Activated naive CD8-positive, alpha-beta T cell treated with anti-CD3 and anti-CD28 coated beads, Interleukin-2, amount 50 U/mL, for 16 hours (primary cell): Measurements from ENCODE around the gene SKIC8.
A peak's percentile ranks its signal among the peaks of the same experiment; 100 is the strongest.

Experiments
- DNase-seq: peaks from one replicate; pipeline ENCODE4 v3.0.0-alpha.2; 2020; ENCODE audit warnings: low read depth, low spot score

SKIC8 gene

DNA sequence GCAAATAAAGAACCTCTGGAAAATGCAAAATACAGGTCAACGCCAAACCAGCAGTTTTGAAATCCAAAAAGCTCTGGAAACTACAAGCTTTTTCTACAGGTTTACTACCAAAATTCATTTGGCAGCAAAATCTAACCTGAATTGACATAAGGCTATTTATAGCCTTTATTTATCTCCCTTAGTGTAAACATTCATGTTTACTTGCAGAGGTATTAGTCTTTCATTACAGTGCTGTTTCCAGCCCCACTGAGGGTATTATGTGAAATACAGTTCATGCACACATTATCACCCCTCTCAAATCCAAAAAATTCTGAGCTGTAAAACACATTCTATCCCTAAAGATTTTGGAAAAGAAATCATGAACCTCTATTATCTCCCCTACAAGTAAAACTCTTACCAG lies 7.2 kb downstream of the SKIC8 start:
- DNase-seq = no peak

DNA sequence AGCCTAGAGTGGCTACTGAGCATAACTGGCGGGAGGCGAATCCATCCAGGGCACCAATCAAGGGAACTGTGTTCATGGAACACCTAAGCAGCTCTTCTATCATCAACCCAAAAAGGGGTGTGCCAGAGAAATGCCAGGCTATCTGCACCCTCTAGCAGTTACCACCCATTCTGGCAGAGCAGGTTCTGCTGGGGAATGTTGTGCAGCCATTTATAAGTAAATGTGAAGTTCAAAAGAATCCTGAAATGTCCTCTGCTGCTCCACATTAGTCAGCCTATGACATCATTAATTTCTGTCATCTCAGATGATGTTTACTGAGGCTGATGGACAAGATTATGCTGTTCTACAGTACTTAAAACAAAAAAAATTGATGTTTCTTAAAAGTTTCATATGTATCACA lies 7.7 kb downstream of the SKIC8 start:
- no peak for DNase-seq

DNA sequence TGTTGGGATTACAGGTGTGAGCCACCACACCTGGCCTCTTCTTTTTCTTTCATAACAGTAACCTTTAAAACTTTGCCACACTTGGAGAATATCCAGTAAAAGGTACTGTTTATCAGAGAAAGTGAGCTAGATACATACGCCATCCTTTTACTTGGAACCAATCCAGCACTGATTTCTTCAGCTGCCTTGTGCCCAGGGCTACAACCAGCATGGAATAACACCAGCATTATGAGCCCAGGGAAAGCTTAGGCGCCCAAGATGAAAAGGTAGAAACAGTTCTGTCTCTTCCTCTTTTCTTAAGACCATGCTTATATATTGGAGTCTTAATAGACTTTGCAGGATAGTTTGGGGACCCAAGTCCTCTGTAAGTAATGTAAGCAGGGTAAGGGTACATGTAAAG lies 8.4 kb downstream of the SKIC8 start:
- no peak for DNase-seq

DNA sequence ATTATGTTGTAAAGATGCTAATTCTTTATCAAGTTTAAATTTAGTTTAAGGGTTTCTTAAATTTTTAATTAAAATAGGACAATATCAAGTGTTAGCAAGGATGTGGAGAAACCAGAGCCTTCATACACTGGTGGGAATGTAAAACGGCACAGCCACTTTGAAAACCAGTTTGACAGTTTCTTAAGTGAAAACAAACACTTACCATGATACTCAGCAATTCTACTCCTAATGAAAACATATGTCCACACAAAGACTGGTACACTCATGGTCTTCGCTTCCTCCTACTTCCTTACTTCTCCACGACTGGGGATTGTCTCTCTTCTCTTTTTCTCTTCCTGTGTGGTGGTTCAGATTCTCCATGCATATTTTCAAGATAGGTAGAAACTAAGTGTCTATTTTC lies 9.2 kb downstream of the SKIC8 start:
- DNase-seq = no peak

DNA sequence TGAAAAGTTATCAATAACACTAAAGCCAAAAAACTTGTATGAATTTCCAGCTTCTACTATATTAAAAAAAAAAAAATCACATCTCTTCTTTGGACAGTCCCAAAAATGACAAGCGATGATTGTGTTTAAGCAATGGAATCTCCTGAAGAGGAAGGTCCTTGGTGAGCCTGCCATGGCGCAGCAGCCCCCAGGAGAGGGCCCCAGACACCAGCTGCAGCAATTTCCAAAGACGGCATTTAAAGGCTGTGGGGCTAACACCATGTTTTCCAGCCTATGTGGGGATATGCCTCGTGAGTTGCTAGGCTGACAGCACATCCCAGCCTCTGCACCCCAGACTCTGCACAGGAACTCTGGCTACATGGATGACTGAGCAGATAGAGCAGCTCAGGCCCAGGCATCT lies 14.7 kb downstream of the SKIC8 start:
- no peak for DNase-seq

DNA sequence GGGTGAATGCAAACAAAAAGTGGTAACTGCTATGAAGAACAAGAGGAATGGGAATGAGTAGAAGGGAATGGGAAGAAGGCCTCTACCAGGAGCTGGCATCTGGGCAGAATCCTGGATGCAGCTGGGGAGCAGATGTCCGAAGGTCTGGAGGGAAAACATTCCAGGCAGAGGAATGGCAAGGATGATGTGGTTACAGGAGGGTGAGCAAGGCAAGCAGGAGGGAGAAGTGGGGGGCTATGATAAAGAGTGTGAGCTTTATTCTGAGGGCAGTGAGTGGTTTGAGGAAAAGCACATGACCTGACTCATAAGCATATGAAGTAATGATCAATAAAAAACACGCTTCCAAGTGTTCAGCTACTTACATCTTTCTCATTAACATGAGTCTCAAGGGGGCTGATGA lies 17.1 kb downstream of the SKIC8 start:
- no peak for DNase-seq

DNA sequence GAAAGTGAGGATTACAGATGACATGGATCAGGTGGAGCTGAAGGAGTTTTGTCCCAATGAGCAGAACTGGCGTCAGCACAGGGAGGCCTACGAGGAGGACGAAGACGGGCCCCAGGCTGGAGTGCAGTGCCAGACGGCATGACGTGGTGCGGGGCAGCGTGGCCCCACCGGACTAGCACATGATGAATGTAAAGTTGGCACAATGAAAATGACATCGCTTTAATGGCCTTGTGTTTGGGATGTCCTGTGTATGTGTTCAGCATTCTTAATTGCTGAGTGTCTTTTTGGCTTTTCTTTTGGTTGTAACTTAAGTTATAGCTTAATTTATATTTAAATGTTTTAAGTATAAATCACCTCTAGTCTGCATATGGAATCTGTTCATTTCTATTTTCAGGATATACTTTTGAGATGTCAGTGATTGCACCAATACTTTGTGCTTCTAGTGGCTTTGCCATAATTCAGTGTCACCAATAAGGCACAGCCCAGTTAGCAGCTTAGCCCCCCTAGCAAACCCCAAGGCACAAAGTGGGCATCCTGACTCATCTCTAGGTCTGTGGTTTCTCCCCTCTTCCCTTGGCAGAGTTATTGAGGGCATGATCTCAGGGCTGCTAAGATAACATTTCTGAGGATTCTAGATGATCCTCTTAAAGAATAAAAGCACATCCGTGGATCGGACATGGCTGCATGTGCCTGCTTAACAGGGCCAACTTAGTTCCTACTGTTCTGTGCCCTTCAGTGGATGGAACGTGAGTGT lies 18.9 kb downstream of the SKIC8 start:
- no peak for DNase-seq

DNA sequence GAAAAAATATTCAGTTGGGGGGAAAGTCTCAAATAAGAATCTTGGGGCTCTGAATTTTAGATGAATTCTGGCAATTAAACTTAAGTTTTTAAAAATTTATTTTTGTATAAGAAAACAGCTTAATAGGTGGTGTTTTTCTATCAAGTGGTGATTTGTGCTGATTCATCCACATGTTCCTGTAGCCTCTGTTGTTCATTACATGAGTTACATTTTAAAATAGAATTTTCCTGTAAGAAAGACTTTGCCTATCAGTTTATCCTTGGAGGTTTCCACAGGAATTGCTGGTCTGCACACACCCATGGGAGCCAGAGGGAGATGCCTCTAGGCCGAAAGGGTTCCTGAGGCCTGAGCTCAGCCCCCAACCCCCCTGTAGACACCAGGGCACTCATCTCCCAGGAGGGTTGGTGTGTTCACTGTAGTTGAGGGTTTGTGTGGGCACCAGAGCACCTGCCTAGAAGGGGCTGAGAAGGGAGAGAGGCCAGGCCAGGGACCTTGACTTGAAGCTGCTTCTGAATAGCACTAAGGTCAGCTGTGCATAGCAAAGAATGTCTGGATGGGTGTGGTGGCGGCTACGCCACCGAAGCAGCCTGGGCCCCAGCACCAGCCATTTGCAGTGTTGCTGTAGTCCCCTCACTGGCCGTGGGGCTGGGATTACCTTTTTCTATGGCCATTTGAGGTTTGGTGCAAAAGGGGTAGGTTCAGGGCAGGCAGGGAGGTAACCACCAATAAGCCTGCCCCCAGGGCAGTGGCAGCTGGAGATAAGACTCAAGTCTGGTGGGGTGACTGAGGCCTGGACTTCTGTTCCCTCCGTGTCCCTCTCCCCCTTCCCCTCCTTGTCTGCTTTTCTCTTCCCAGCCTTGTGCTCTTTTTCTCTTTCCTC lies 23.1 kb downstream of the SKIC8 start:
- DNase-seq = no peak

DNA sequence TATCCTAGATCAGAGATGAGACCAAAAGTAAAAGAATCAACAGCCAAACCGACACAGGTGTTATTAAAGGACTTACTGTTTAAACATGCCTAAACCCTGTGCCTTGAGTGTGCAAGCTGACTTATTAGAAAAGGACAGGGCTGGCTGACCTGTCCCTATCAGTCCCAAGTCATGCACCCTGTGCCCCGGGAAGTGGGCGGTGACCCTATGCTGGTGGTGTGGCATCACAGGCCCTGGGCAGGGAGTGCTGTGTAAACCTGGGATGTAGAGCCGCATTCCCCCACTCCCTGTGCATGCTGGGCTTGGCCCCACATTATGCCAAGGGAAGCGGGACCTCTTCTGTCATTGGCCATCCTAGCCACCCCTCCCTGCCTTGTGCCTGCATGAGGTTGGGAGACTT lies 24.4 kb downstream of the SKIC8 start:
- DNase-seq = no peak

DNA sequence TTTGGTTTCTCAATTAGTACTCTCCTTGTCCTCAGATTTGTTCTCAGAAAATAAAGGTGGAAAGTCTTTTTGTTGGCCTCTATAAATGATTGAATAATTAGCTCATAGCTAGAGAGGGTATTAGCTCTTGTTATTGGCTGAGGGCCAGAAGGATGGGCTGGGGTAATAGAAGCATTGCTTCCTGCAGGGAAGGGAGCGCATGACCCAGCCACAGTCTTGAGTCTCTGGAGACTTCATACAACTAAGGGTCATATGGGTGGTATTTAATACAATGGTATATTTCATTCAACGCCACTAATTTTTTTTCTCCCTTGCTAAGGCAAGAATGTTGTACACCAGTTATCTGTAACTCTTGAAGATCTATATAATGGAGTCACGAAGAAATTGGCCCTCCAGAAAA lies 26.6 kb downstream of the SKIC8 start:
- no peak for DNase-seq

DNA sequence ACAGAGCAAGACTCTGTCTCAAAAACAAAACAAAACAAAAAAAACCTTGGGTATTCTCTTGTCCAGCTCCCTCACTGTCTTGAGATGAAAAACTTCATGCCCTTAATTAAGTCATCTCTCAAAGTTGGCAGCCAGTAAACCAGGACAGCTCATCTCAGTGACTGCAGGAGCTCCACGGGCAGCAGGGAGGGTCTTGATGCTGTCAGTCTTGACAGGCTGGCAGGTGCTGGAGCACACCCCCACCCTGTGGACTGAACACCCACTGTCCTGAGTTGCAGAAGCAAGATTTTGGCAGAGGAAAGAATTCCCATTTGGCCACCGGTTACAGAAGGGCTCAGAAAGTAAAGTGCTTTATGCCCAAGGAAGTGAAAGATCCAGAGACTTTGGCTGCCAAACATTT lies 27.1 kb downstream of the SKIC8 start:
- no peak for DNase-seq

DNA sequence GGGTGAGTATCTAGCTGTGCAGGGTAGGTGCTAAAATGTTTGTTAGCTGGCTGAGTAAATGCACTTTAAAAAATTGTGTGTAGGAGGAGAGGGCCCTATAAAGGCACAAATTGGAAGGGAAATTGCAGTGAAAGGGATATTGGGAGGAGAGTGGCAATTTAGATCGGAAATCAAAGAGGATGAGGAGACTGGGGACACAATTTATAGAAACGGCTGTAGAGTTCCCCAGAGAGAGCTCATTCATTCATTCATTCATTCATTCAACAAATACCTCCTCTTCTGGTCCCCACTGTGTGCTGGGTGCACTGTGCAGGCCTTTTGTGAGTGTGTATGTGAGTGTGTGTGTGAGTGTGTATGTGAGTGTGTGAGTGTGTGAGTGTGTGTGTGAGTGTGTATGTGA lies 32.6 kb downstream of the SKIC8 start:
- DNase-seq = no peak

DNA sequence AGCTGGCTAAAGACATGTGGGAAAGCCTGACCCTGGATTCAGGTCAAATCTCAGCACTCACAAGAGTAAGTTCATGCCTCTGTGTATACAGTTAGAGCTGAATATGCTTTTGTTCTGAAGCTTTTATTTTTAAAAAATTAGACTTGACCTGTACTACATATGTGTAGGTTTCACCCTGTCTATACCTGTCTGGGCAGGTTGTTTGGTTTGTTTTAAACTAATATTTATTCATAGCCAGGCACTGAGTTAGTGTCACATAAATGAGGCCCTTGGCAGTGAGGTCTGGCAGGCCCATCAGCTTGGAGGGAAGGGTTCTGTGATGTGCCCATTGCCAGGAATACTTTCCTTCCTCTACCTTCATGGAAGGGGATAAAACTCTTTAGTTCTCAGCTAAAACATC lies 33.2 kb downstream of the SKIC8 start:
- no peak for DNase-seq

DNA sequence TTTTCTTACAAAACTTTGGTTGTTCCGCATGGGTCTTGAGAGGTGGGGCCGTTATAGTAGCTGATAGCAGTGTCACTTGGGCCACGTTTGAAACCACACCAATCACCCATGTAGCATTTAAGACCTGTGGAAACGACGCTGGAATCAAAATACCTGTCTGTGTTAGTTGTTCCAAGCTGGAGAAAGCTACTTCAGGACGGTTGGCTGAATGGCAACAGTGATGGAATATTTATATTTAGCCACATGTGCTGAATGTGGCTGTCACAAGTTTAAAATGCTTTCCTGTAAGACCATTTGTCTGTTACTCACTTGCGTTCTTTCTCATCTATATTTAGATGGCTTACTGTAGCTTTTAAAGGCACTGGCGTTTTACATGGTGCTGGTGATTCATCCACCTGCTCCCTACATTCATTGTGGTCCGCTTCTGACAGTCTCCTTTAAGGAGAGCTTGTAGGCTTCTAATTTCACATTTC lies 33.6 kb downstream of the SKIC8 start:
- no peak for DNase-seq

DNA sequence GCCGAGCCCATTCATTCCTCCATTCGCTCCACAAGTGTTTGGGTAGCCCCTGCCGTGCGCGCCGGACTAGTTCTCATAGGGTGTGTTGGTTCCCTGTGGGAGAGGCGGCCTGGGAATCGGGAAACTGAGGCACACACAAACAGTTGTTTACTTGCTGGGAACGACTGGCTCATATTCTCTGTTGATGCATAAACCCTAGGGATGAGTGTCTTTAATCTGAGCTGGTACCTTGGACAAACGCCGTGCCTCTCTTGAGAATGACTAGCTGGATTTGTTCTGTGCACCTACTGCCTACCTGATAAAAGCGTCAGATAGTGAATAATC lies 34.3 kb downstream of the SKIC8 start:
- DNase-seq = no peak

DNA sequence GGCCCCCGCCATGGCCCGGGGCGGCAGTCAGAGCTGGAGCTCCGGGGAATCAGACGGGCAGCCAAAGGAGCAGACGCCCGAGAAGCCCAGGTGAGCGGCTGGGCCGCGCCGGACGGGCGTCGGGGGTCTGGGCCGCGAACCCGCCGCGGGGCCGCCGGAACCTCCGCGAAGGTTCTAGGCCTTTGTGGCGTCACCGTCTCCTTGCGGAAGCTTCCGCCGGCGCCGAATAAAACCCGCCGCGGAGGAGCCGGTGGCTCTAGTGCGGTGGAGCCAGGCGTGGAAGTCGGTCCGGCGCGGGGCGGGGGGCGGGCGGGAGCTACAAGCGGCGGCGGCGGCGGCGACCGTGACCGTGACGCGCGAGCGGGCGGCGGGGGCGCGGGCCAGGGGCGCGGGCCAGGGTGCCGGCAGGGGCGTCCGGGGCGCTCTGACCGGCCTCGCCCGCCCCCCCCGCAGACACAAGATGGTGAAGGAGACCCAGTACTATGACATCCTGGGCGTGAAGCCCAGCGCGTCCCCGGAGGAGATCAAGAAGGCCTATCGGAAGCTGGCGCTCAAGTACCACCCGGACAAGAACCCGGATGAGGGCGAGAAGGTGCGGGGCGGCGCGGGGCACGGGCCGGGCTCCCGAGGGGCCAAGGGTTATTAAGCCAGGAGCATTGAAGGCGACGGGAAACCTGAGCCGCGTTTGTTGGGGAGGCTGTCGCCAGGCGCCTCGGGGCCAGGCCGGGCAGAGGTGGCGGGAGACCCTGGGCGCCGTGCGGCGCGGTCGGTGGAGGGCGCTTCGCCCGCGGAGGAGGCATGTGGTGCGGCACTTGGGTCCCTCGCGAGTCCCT lies 34.9 kb downstream of the SKIC8 start, which contains the start of gene DNAJA4:
DNAJA4 (plus strand) TSS at position 259 of the 833 bp plus-strand sequence; CDS start at position 461, 202 bp downstream.
- peak; percentile 7 for DNase-seq

DNA sequence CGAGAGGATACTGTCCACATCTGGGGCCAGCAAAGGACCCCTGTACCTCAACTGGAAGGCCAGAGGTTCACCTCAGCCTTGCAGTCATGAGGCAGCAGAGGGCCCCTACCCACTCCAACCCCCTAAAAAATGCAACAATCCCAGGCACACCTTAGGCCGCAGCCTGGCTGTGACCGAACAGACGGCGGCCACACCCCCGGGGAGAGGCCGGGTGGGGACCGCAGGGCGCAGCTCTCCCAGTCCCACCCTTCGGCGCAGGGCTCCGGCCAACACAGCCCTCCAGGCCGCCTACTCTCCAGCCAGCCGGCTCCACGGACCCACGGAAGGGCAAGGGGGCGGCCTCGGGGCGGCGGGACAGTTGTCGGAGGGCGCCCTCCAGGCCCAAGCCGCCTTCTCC lies 35.5 kb downstream of the SKIC8 start:
- DNase-seq = no peak

DNA sequence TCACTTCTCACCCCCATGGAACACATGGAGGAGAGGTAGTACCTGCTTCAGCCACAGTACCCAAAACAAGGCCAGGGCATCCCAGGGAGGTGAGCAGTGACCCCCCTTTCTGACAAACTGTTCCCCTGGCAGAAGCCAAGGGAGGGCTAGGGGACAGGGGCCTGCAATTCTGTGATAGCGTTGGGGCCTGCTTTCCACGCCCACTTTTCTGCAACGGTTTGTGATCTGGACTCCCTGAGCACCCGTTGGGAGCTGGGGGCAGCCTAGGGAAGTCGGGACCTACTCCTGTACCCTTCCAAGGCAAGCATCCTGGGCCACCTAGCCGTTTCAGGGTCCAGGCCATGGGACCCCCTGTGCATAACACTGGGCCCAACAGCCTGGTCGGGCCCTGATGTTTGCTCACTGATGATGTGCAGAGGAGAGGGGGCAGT lies 36.0 kb downstream of the SKIC8 start:
- DNase-seq = no peak

DNA sequence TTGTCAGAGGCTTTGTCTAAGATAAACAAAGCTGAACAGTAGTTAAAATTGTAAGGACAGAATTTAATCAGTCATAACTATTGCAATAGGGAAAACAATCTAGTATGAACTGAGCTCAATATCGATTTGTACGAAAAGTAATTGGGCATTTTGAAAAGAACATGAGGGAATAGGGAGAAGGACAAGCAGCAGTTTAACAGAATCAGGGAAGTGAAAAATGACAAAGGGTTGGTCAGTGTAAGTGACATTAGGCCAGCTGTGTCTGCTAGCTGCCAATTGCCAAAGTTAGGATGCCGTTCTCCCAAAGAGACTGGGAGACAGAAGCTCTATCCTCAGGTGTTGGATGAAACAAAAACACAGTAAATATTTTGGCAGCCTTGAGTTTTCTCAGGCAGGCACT lies 38.3 kb downstream of the SKIC8 start:
- no peak for DNase-seq

DNA sequence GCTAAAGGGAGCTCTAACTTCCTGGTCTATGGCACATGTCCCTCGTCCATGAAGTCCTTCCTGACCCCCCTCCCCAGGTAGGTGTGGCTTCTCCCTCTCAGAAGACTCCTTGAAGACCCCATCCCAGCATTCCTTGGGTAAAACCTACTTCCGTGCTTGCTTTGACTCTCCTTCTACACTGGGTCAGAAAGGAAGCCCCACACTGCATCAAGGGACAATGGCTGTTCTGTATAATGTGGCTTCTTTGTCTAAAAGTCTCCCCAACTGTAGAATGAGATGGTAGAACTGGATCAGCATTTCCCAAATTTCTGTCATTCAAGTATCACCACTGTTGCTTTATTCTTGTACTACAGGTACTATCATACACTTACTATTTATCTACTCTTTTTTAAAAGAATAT lies 38.9 kb downstream of the SKIC8 start:
- no peak for DNase-seq

DNA sequence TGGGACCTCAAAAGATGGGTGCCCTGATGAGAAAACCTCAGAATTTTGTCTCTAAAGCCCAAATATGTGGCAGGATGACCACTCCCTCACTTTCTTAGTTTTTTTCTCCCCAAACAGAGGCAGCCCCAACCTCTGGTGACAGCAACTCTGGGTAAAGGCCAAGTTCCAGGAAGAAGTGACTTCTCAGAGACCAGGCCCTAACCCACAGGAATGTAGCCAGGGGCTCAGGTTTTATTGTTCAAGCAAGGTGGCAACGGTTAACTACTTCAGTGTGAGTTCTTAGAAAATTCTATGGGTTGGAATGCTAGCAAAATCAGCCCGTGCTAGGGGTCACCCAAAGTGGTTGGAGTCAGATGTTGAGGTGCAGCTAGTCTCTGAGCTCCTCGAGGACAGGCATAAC lies 40.2 kb downstream of the SKIC8 start:
- no peak for DNase-seq

DNA sequence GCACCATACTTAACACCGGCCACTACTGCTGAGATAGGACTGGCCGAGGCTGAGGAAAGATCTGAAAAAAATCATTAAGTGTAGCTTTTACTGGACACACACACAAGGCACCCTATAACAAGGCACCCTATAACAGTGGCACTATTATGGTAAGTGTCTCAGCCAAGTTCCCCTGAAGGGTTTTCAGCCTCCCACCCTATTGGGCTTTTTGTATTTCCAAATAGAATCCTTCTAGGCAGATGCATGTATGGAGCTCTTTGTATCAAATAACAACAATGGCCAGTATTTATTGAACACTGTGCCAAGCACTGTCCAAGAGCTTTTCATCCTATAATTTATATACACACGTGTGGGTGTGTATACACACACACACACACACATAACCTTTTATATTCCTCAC lies 41.7 kb downstream of the SKIC8 start:
- DNase-seq = no peak
